ENCODE measurements around the gene UFSP2. TPM values are rescaled to one million over a fixed set of nuclear protein-coding genes. Genes with fewer than 3 reads are reported as not detected.

The UFSP2 gene
- total and polyA plus RNA-seq, 3 experiments from 2014 or later, result 19.5 to 48.9 (median 19.8) TPM

DNA sequence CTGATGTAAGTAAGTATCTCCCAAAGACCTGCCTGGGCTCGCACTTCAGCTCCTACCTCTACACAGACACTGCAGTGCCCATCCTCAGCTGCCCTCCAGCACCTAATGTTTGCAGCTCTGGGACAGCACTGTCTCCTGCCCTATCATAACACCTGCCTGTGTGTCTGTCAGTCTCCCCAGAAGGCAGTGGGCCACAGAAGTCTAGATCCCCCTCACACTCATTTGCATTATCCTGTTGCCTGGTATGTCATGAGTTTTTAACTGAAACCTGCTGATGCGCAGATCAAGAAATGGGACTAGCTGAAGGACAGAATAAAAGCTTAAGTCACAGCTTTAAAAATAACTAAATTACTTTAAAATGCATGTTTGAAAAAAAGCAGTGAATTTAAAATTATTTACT lies 73.0 kb downstream of the UFSP2 start:
- ChIA-PET POLR2A (no interaction called here), CTCF (no interaction called here)
- Mint-ChIP-seq H3K4me3 (no peak overlapping the region), H3K27ac (no peak overlapping the region), H3K27me3 (no peaks in the 10 kb centered on the region), H3K4me1 (peaks cover 0 to 5% (median 0%) of the 10 kb centered on the region in 3 donors), H3K9me3 (no peaks in the 10 kb centered on the region), H3K36me3 (peaks cover 21 to 72% (median 40%) of the 10 kb centered on the region in 3 donors)
- no peaks in the 10 kb centered on the region for H3K9me3 ChIP-seq (ENCODE audit: low read length)
- H3K36me3 ChIP-seq (ENCODE audit: insufficient read depth, low read length), result no peaks in the 10 kb centered on the region
- no peak for DNase-seq
- no peaks in the 10 kb centered on the region for H3K4me1 ChIP-seq (ENCODE audit: insufficient read depth, low read length)
- no peaks in the 10 kb centered on the region for H3K27me3 ChIP-seq (ENCODE audit: insufficient read depth, low read length, poor library complexity, severe bottlenecking)
- H3K4me3 ChIP-seq (ENCODE audit: low read length), result no peak overlapping the region
- H3K27ac ChIP-seq (ENCODE audit: low read depth, low read length), result no peak overlapping the region

DNA sequence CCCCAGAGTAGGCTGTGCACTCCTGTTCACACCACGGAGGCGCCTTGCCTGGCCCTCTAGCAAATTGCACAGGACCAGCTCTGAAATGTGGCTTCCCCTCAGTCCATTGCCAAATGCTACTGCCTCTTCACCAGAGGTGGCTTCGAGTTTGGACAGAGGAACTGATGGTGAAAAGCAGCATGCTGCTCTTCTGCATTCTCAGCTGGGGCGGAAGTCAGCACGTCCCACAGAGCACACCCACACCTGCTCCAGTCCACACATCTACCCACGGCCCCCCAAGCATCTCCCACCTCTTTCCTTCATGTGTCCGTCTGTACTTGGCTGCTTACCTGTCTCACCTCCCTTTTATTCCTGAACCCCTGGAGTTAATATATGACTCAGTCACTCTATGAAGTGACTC lies 73.6 kb downstream of the UFSP2 start:
- no peaks in the 10 kb centered on the region for H3K27me3 ChIP-seq (ENCODE audit: insufficient read depth, low read length, poor library complexity, severe bottlenecking)
- ChIA-PET POLR2A (no interaction called here), CTCF (no interaction called here)
- no peaks in the 10 kb centered on the region for H3K36me3 ChIP-seq (ENCODE audit: insufficient read depth, low read length)
- H3K4me3 Mint-ChIP-seq, result no peak overlapping the region
- H3K4me1 ChIP-seq (ENCODE audit: insufficient read depth, low read length), result no peaks in the 10 kb centered on the region
- peaks cover 24 to 70% (median 40%) of the 10 kb centered on the region in 3 donors for H3K36me3 Mint-ChIP-seq
- peak overlapping the region in 1 of 8 donors; percentile 37 for H3K27ac Mint-ChIP-seq
- no peaks in the 10 kb centered on the region for H3K9me3 Mint-ChIP-seq
- peaks cover 0 to 5% (median 0%) of the 10 kb centered on the region in 3 donors for H3K4me1 Mint-ChIP-seq
- H3K27me3 Mint-ChIP-seq, result no peaks in the 10 kb centered on the region
- no peak for DNase-seq
- H3K4me3 ChIP-seq (ENCODE audit: low read length), result no peak overlapping the region
- no peak overlapping the region for H3K27ac ChIP-seq (ENCODE audit: low read depth, low read length)
- no peaks in the 10 kb centered on the region for H3K9me3 ChIP-seq (ENCODE audit: low read length)

DNA sequence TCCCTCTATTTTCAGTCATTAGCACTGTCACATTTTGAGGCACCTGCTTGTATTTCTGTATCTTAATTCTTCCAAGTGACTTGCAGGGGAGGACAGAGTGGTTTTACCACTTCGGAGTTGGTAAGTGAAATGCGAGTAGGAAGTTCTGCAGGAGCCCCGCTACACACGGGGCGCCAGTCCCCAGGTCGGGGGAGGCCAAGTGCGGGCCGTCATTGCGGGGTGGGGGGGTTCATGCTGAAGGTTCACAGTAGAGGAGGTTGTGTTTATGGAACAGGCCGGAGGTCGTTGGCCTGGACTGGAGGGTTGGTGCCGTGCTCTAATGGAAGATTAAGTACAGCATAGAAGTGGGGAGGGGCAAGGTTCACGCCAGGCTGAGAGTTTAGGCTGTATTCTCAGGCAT lies 74.1 kb downstream of the UFSP2 start:
- no peaks in the 10 kb centered on the region for H3K27me3 Mint-ChIP-seq

More for the DNA sequence above, 74.1 kb downstream of the UFSP2 start:
- H3K4me3 ChIP-seq (ENCODE audit: low read length), result no peak overlapping the region
- H3K4me1 ChIP-seq (ENCODE audit: insufficient read depth, low read length), result no peaks in the 10 kb centered on the region
- ChIA-PET CTCF (no interaction called here), POLR2A (no interaction called here)
- peaks cover 0 to 5% (median 0%) of the 10 kb centered on the region in 3 donors for H3K4me1 Mint-ChIP-seq
- no peaks in the 10 kb centered on the region for H3K9me3 Mint-ChIP-seq
- H3K27me3 ChIP-seq (ENCODE audit: insufficient read depth, low read length, poor library complexity, severe bottlenecking), result no peaks in the 10 kb centered on the region
- peaks cover 28 to 73% (median 42%) of the 10 kb centered on the region in 3 donors for H3K36me3 Mint-ChIP-seq
- no peaks in the 10 kb centered on the region for H3K36me3 ChIP-seq (ENCODE audit: insufficient read depth, low read length)
- peak overlapping the region in 1 of 8 donors; percentile 64 for H3K27ac Mint-ChIP-seq
- no peak overlapping the region for H3K4me3 Mint-ChIP-seq
- no peaks in the 10 kb centered on the region for H3K9me3 ChIP-seq (ENCODE audit: low read length)
- DNase-seq, result no peak
- H3K27ac ChIP-seq (ENCODE audit: low read depth, low read length), result no peak overlapping the region

Other genes with a start within 250 kb of the UFSP2 start
- gene CFAP97, start 222.0 kb downstream of the UFSP2 start, total RNA-seq, result 10 to 100 TPM; 49.9 to 50.1 TPM
- 107 TPM for gene CFAP97, start 222.0 kb downstream of the UFSP2 start, polyA plus RNA-seq
- gene SNX25, start 216.4 kb downstream of the UFSP2 start, total RNA-seq, result 10 to 100 TPM; 17.7 to 18.2 TPM
- 7.8 TPM for gene SNX25, start 216.4 kb downstream of the UFSP2 start, polyA plus RNA-seq
- gene LRP2BP, start 30.0 kb downstream of the UFSP2 start, total RNA-seq, result under 1 TPM; 0.35 to 0.42 TPM
- 0.59 TPM for gene LRP2BP, start 30.0 kb downstream of the UFSP2 start, polyA plus RNA-seq
- gene ANKRD37, start 29.1 kb downstream of the UFSP2 start, total RNA-seq, result 10 to 100 TPM; 14.5 to 16.1 TPM
- 16.1 TPM for gene ANKRD37, start 29.1 kb downstream of the UFSP2 start, polyA plus RNA-seq
- not detected for gene CCDC110, start 45.8 kb upstream of the UFSP2 start, total RNA-seq
- gene CCDC110, start 45.8 kb upstream of the UFSP2 start, polyA plus RNA-seq, result not detected
- gene PDLIM3, start 109.5 kb upstream of the UFSP2 start, total RNA-seq, result not detected
- not detected for gene PDLIM3, start 109.5 kb upstream of the UFSP2 start, polyA plus RNA-seq